Ovary (tissue), 3 donors: Measurements from ENCODE around the gene ADGRD1.

ENCODE experiments used
- POLR2A ChIP-seq: fragments of 450-650 bp; IDR thresholded peaks from one replicate; pipeline ENCODE4 v1.6.1; 2017; ENCODE audit warnings: antibody characterized with exemption, mild to moderate bottlenecking, moderate library complexity
- TF ChIP-seq, protein P1 (sequence below), 3 donors: fragments of 450-650 bp in 2 of 3; fragments of 200-600 bp in 1 of 3; IDR thresholded peaks; one replicate each; pipeline versions ENCODE4 v1.5.1 to v1.8.0; 2016 to 2022; ENCODE audit warnings: antibody characterized with exemption in 3 of 3, mild to moderate bottlenecking in 1 of 3
- donor health status: DM: no; HTN: no; CAD: no.

DNA sequence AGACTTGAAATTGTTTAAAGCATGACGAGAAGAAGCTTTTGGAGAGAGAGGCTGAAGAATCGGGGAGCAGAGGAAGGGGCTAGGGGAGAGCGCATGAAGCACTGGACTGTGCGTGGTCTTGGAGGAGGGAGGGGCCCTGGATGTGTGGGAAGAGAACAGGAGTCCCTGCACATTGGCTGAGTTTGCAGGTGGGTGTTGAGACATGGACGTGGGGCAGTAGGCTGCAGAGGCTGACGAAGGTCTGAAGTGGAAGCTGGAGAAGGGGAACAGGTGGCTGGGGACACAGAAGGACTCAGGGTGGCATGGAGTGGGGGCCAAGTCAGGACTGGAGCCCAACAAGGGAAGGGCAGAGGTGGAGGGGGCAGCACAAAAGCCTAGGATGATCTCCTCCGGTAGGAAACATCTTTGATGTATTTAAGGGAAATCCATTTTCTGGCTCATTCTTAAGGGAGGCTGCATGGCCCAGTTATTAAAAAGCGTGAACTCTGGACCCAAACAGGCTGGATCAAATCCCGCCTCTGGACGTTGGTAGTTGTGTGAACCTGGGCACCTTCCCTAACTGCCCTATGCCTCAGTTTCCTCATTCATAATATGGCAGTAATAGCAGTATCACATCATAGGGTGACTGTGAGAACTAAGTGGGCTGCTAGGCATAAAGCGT is 29.0 kb downstream of the ADGRD1 start:
- no peak for TF ChIP-seq POLR2A
- TF ChIP-seq, protein P1, sequence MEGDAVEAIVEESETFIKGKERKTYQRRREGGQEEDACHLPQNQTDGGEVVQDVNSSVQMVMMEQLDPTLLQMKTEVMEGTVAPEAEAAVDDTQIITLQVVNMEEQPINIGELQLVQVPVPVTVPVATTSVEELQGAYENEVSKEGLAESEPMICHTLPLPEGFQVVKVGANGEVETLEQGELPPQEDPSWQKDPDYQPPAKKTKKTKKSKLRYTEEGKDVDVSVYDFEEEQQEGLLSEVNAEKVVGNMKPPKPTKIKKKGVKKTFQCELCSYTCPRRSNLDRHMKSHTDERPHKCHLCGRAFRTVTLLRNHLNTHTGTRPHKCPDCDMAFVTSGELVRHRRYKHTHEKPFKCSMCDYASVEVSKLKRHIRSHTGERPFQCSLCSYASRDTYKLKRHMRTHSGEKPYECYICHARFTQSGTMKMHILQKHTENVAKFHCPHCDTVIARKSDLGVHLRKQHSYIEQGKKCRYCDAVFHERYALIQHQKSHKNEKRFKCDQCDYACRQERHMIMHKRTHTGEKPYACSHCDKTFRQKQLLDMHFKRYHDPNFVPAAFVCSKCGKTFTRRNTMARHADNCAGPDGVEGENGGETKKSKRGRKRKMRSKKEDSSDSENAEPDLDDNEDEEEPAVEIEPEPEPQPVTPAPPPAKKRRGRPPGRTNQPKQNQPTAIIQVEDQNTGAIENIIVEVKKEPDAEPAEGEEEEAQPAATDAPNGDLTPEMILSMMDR (IDR thresholded peaks at IDR 0.05), result no peak
